GM21367 (cell line): Measurements from ENCODE around the gene TMC3.
A peak's percentile ranks its signal among the peaks of the same experiment; 100 is the strongest.

Source experiments
- ATAC-seq: cut with Tn5 transposase; IDR thresholded peaks from one replicate; pipeline ENCODE4 v1.9.1; 2021; ENCODE audit not compliant: unreplicated experiment

Gene TMC3

GRCh38 chr15:81323944-81324881 lies 49.8 kb downstream of the TMC3 start, which contains the start of gene STARD5:
TSS of gene STARD5 (minus strand) at chr15:81324141. CDS start at chr15:81324099, 42 bp downstream.
- peak; percentile 99 for ATAC-seq

- no peak for ATAC-seq
These were observed 50.5 kb downstream of the TMC3 start for GRCh38 chr15:81323559-81323943.

GRCh38 chr15:81322676-81323253 lies 51.2 kb downstream of the TMC3 start:
- no peak for ATAC-seq

GRCh38 chr15:81321667-81322066 lies 52.3 kb downstream of the TMC3 start:
- no peak for ATAC-seq

- no peak for ATAC-seq
These were observed 56.4 kb downstream of the TMC3 start for GRCh38 chr15:81317642-81318017.

- no peak for ATAC-seq
These were observed 57.7 kb downstream of the TMC3 start for GRCh38 chr15:81316267-81316666.

- ATAC-seq = no peak
These were observed 58.4 kb downstream of the TMC3 start for GRCh38 chr15:81315452-81316175.

- ATAC-seq = no peak
These were observed 59.6 kb downstream of the TMC3 start for GRCh38 chr15:81314378-81314777.

GRCh38 chr15:81313686-81314085 lies 60.3 kb downstream of the TMC3 start:
- ATAC-seq = no peak

- no peak for ATAC-seq
These were observed 61.0 kb downstream of the TMC3 start for GRCh38 chr15:81312790-81313543.

GRCh38 chr15:81311752-81312464 lies 62.1 kb downstream of the TMC3 start:
- no peak for ATAC-seq

GRCh38 chr15:81310480-81310879 lies 63.5 kb downstream of the TMC3 start:
- no peak for ATAC-seq

- no peak for ATAC-seq
These were observed 64.2 kb downstream of the TMC3 start for GRCh38 chr15:81309647-81310450.

GRCh38 chr15:81308260-81308659 lies 65.8 kb downstream of the TMC3 start:
- no peak for ATAC-seq

GRCh38 chr15:81304226-81304625 lies 69.8 kb downstream of the TMC3 start:
- no peak for ATAC-seq

GRCh38 chr15:81303244-81304225 lies 70.5 kb downstream of the TMC3 start:
- no peak for ATAC-seq

- peak; percentile 15 for ATAC-seq
These were observed 71.3 kb downstream of the TMC3 start for GRCh38 chr15:81302701-81303109.

- ATAC-seq = peak; percentile 69
These were observed 72.1 kb downstream of the TMC3 start for GRCh38 chr15:81301815-81302399.
